ENCODE data around the gene C2CD3.
"Not testable (repeated sequence)": the region's sequence is repeated elsewhere in the genome, so short reads cannot be mapped to it uniquely, and the experiment has no call there.

The C2CD3 gene

GRCh38 chr11:74063628-74064027, 107.2 kb downstream of the C2CD3 start:
- DNase-seq (ENCODE audit: low spot score) = not testable (repeated sequence)

GRCh38 chr11:74061599-74061998, 109.2 kb downstream of the C2CD3 start:
- DNase-seq (ENCODE audit: low spot score) = not testable (repeated sequence)

GRCh38 chr11:74057249-74058151, 113.3 kb downstream of the C2CD3 start:
- DNase-seq (ENCODE audit: low spot score) = no peak

- DNase-seq (ENCODE audit: low spot score) = no peak
Measured at GRCh38 chr11:74055938-74056337, 114.9 kb downstream of the C2CD3 start.

- no peak for DNase-seq (ENCODE audit: low spot score)
Measured at GRCh38 chr11:74050465-74050864, 120.3 kb downstream of the C2CD3 start.

- no peak for DNase-seq (ENCODE audit: low spot score)
Measured at GRCh38 chr11:74048993-74049392, 121.8 kb downstream of the C2CD3 start.

GRCh38 chr11:74044538-74044937, 126.3 kb downstream of the C2CD3 start:
- no peak for DNase-seq (ENCODE audit: low spot score)

- no peak for DNase-seq (ENCODE audit: low spot score)
Measured at GRCh38 chr11:74043450-74043849, 127.4 kb downstream of the C2CD3 start.

- DNase-seq (ENCODE audit: low spot score) = no peak
Measured at GRCh38 chr11:74037309-74037708, 133.5 kb downstream of the C2CD3 start.

GRCh38 chr11:74035264-74035663, 135.5 kb downstream of the C2CD3 start:
- no peak for DNase-seq (ENCODE audit: low spot score)

GRCh38 chr11:74033046-74033445, 137.8 kb downstream of the C2CD3 start:
- no peak for DNase-seq (ENCODE audit: low spot score)

GRCh38 chr11:74030723-74031676, 139.8 kb downstream of the C2CD3 start:
- DNase-seq (ENCODE audit: low spot score) = no peak

- peak; percentile 40 for DNase-seq (ENCODE audit: low spot score)
Measured at GRCh38 chr11:74025467-74026166, 145.2 kb downstream of the C2CD3 start.

- no peak for DNase-seq (ENCODE audit: low spot score)
Measured at GRCh38 chr11:74024261-74025029, 146.4 kb downstream of the C2CD3 start.

GRCh38 chr11:74023276-74023675, 147.5 kb downstream of the C2CD3 start:
- peak; percentile 45 for DNase-seq (ENCODE audit: low spot score)

- DNase-seq (ENCODE audit: low spot score) = peak; percentile 36
Measured at GRCh38 chr11:74022546-74022945, 148.3 kb downstream of the C2CD3 start.

- no peak for DNase-seq (ENCODE audit: low spot score)
Measured at GRCh38 chr11:74021998-74022397, 148.8 kb downstream of the C2CD3 start.

GRCh38 chr11:74020539-74020938, 150.3 kb downstream of the C2CD3 start:
- peak; percentile 24 for DNase-seq (ENCODE audit: low spot score)

- DNase-seq (ENCODE audit: low spot score) = no peak
Measured at GRCh38 chr11:74019860-74020259, 150.9 kb downstream of the C2CD3 start.

- no peak for DNase-seq (ENCODE audit: low spot score)
Measured at GRCh38 chr11:74019104-74019738, 151.6 kb downstream of the C2CD3 start.

Data from Ammon's horn (tissue), 1 donor.